ENCODE measurements around the gene INAFM1. TPM values are rescaled to one million over a fixed set of nuclear protein-coding genes. Genes with fewer than 3 reads are reported as not detected.
A peak's percentile ranks its signal among the peaks of the same experiment; 100 is the strongest.

Gene INAFM1
- polyA plus RNA-seq, 1 of the 3 experiments (the other 2 are of a cell fraction): 5.5 TPM

DNA sequence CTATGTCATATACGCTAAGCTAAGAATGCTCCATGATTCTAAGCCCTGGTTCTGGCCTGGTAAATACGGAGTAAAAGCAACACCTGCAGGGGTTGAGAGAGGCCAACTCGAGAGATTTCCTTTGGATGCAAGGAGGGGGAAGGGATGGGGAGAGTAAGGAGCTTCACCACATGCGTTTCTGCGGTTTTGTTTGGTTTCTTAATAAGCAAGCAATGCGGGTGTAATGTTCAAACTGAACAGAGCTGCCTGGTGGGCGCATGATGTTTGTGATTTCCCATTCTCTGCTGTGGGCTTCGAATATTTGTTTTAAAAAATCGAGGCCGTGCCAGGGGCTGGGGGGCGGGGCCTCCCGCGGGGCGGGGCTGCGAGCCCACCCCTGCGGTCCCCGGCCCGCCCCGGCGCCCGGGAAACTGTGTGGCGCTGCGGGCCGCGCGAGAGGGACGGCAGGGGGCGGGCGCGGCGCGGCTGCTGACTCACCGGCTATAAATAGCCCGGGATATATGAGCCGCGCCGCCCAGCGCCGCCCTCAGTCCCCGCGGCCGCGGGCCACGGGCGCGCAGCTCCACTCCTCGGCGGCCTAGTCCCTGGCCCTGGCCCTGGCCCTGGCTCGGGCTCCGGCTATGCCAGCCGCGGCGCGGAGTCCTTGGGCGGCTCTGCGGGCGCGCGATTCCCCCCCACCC is 48.8 kb upstream of the INAFM1 start (continued):
- TF ChIP-seq GABPA (IDR thresholded peaks at IDR 0.05; ENCODE audit: low read depth) (no peak), MEF2A (IDR thresholded peaks at IDR 0.05; ENCODE audit: borderline replicate concordance, low read depth) (peak; percentile 94; the same call in 1 of the 2 replicates), FOXJ3 (CRISPR knock-in tag; IDR thresholded peaks at IDR 0.05) (no peak), ELF1 (IDR thresholded peaks at IDR 0.05) (no peak), NRF1 (IDR thresholded peaks at IDR 0.05; ENCODE audit: low read depth, low read length) (no peak), MXI1 (IDR thresholded peaks at IDR 0.05; ENCODE audit: low read depth, low read length) (no peak; the same call in 1 of the 2 replicates), CHD2 (IDR thresholded peaks at IDR 0.05; ENCODE audit: low read length, partially characterized antibody) (peak; percentile 96), RCOR1 (IDR thresholded peaks at IDR 0.05; ENCODE audit: low read length) (peak; percentile 12; the same call in 1 of the 2 replicates), YY1 (IDR thresholded peaks at IDR 0.05; ENCODE audit: low read depth) (no peak), NFIC (IDR thresholded peaks at IDR 0.05; ENCODE audit: borderline replicate concordance) (no peak), RAD21 (IDR thresholded peaks at IDR 0.05; ENCODE audit: low read length) (no peak), EZH2phosphoT487 (IDR thresholded peaks at IDR 0.05; ENCODE audit: borderline replicate concordance, low read depth) (no peak), TCF12 (IDR thresholded peaks at IDR 0.05) (no peak), RFX5 (IDR thresholded peaks at IDR 0.05; ENCODE audit: low read length) (no peak), SIN3A (IDR thresholded peaks at IDR 0.05; ENCODE audit: borderline replicate concordance, low read depth, low read length) (peak; percentile 96; the same call in 1 of the 2 replicates), TEAD4 (IDR thresholded peaks at IDR 0.05; ENCODE audit: borderline replicate concordance, insufficient read depth) (no peak), EP300 (IDR thresholded peaks at IDR 0.05; ENCODE audit: borderline replicate concordance in 1 of 2, low read depth in 1 of 2, low read length in 1 of 2) (peak in 1 of 2 experiments; percentile 35; a peak in 1 of 4 replicates), FOSL2 (IDR thresholded peaks at IDR 0.05; ENCODE audit: borderline replicate concordance, low read depth) (peak; percentile 64; the same call in 1 of the 2 replicates)
- TF ChIP-seq, protein P1, sequence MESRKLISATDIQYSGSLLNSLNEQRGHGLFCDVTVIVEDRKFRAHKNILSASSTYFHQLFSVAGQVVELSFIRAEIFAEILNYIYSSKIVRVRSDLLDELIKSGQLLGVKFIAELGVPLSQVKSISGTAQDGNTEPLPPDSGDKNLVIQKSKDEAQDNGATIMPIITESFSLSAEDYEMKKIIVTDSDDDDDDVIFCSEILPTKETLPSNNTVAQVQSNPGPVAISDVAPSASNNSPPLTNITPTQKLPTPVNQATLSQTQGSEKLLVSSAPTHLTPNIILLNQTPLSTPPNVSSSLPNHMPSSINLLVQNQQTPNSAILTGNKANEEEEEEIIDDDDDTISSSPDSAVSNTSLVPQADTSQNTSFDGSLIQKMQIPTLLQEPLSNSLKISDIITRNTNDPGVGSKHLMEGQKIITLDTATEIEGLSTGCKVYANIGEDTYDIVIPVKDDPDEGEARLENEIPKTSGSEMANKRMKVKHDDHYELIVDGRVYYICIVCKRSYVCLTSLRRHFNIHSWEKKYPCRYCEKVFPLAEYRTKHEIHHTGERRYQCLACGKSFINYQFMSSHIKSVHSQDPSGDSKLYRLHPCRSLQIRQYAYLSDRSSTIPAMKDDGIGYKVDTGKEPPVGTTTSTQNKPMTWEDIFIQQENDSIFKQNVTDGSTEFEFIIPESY (IDR thresholded peaks at IDR 0.05; ENCODE audit: borderline replicate concordance, low read depth): peak; percentile 73; the same call in 1 of the 2 replicates
- TF ChIP-seq, protein P2, sequence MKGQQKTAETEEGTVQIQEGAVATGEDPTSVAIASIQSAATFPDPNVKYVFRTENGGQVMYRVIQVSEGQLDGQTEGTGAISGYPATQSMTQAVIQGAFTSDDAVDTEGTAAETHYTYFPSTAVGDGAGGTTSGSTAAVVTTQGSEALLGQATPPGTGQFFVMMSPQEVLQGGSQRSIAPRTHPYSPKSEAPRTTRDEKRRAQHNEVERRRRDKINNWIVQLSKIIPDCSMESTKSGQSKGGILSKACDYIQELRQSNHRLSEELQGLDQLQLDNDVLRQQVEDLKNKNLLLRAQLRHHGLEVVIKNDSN (IDR thresholded peaks at IDR 0.05; ENCODE audit: borderline replicate concordance, low read depth): 0 out of 2 replicates have a peak, but pooled peaks have one; percentile 5
- TF ChIP-seq, protein P3, sequence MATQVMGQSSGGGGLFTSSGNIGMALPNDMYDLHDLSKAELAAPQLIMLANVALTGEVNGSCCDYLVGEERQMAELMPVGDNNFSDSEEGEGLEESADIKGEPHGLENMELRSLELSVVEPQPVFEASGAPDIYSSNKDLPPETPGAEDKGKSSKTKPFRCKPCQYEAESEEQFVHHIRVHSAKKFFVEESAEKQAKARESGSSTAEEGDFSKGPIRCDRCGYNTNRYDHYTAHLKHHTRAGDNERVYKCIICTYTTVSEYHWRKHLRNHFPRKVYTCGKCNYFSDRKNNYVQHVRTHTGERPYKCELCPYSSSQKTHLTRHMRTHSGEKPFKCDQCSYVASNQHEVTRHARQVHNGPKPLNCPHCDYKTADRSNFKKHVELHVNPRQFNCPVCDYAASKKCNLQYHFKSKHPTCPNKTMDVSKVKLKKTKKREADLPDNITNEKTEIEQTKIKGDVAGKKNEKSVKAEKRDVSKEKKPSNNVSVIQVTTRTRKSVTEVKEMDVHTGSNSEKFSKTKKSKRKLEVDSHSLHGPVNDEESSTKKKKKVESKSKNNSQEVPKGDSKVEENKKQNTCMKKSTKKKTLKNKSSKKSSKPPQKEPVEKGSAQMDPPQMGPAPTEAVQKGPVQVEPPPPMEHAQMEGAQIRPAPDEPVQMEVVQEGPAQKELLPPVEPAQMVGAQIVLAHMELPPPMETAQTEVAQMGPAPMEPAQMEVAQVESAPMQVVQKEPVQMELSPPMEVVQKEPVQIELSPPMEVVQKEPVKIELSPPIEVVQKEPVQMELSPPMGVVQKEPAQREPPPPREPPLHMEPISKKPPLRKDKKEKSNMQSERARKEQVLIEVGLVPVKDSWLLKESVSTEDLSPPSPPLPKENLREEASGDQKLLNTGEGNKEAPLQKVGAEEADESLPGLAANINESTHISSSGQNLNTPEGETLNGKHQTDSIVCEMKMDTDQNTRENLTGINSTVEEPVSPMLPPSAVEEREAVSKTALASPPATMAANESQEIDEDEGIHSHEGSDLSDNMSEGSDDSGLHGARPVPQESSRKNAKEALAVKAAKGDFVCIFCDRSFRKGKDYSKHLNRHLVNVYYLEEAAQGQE (IDR thresholded peaks at IDR 0.05; ENCODE audit: low read depth, low read length): peak; percentile 74
